GM23338 (cell line): ENCODE data around the gene AFF2. TPM values are rescaled to one million over a fixed set of nuclear protein-coding genes. Genes with fewer than 3 reads are reported as not detected.

Experiments used
- ATAC-seq: fragments of 200-7000 bp; cut with Tn5 transposase; 3 replicates; pipeline ENCODE4 v1.9.1; 2020
- DNase-seq: peaks from one replicate; pipeline ENCODE4 v3.0.0-alpha.2; 2015; ENCODE audit warnings: low spot score
- H2AFZ ChIP-seq: fragments of 200-600 bp; sonication (generic); 2 replicates; pipeline ENCODE4 v1.8.0; 2016; ENCODE audit warnings: antibody characterized with exemption, mild to moderate bottlenecking, moderate library complexity
- H3F3A ChIP-seq: fragments of 200-600 bp; sonication (generic); replicated peaks from 2 replicates; pipeline ENCODE4 v1.8.0; 2017; ENCODE audit warnings: antibody characterized with exemption, mixed run types, low read depth
- H3K27ac ChIP-seq: fragments of 200-600 bp; sonication (generic); 2 replicates; pipeline ENCODE4 v1.6.1; 2016; ENCODE audit warnings: low read depth
- H3K27me3 ChIP-seq: fragments of 200-600 bp; sonication (generic); 2 replicates; pipeline ENCODE4 v1.8.0; 2016; ENCODE audit warnings: mild to moderate bottlenecking, mixed run types, moderate library complexity; ENCODE audit not compliant: insufficient read depth
- H3K36me3 ChIP-seq: fragments of 200-600 bp; sonication (generic); 2 replicates; pipeline ENCODE4 v1.8.0; 2016; ENCODE audit warnings: mild to moderate bottlenecking; ENCODE audit not compliant: insufficient read depth
- H3K4me1 ChIP-seq: fragments of 200-600 bp; sonication (generic); 2 replicates; pipeline ENCODE4 v1.8.0; 2016; ENCODE audit warnings: mild to moderate bottlenecking, moderate library complexity; ENCODE audit not compliant: insufficient read depth
- H3K4me2 ChIP-seq: fragments of 200-600 bp; sonication (generic); 2 replicates; pipeline ENCODE4 v1.7.1; 2017; ENCODE audit warnings: mixed run types
- H3K4me3 ChIP-seq: fragments of 200-600 bp; sonication (generic); 2 replicates; pipeline ENCODE4 v1.6.1; 2016; ENCODE audit warnings: mixed run types
- H3K79me2 ChIP-seq: fragments of 200-600 bp; sonication (generic); replicated peaks from 2 replicates; pipeline ENCODE4 v1.8.0; 2017; ENCODE audit warnings: mild to moderate bottlenecking; ENCODE audit not compliant: insufficient read depth
- H3K9me2 ChIP-seq: fragments of 200-600 bp; sonication (generic); 2 replicates; pipeline ENCODE4 v1.8.0; 2017; ENCODE audit not compliant: insufficient read depth
- H4K20me1 ChIP-seq: fragments of 200-600 bp; sonication (generic); replicated peaks from 2 replicates; pipeline ENCODE4 v1.8.0; 2017; ENCODE audit warnings: mild to moderate bottlenecking; ENCODE audit not compliant: insufficient read depth
- H3K27ac Mint-ChIP-seq: 2 replicates; pipeline ENCODE4 v1.8.0; 2020; ENCODE audit warnings: inconsistent platforms, mild to moderate bottlenecking, moderate library complexity, mixed read lengths
- H3K27me3 Mint-ChIP-seq: 3 replicates; pipeline ENCODE4 v1.8.0; 2022; ENCODE audit warnings: low read depth, mild to moderate bottlenecking, moderate library complexity, mixed read lengths, inconsistent platforms; ENCODE audit not compliant: insufficient read depth, poor library complexity
- H3K36me3 Mint-ChIP-seq: 3 replicates; pipeline ENCODE4 v1.8.0; 2021; ENCODE audit warnings: low read depth, mild to moderate bottlenecking, inconsistent platforms, moderate library complexity, mixed read lengths
- H3K4me1 Mint-ChIP-seq: 3 replicates; pipeline ENCODE4 v1.8.0; 2020; ENCODE audit warnings: mild to moderate bottlenecking, inconsistent platforms, mixed read lengths
- H3K4me3 Mint-ChIP-seq: 3 replicates; pipeline ENCODE4 v1.8.0; 2021; ENCODE audit warnings: moderate library complexity, mild to moderate bottlenecking, inconsistent platforms, mixed read lengths
- H3K9me3 Mint-ChIP-seq: 3 replicates; pipeline ENCODE4 v1.8.0; 2020; ENCODE audit warnings: moderate library complexity, mild to moderate bottlenecking, inconsistent platforms, mixed read lengths
- CREB1 ChIP-seq: fragments of 250-450 bp; sonication (Bioruptor Pico); IDR thresholded peaks from 2 replicates; pipeline ENCODE4 v1.5.0; 2020; ENCODE audit warnings: low read depth, mild to moderate bottlenecking, moderate library complexity
- CTCF ChIP-seq, 2 experiments: fragments of 200-600 bp in 1 of 2; sonication (generic) in 1 of 2; conservative IDR thresholded peaks; 2 replicates each; pipeline versions ENCODE4 v1.5.1 to v1.6.1; 2016 to 2017; ENCODE audit warnings: antibody characterized with exemption in 2 of 2, low read depth in 2 of 2, mild to moderate bottlenecking in 2 of 2, moderate library complexity in 1 of 2
- ETS1 ChIP-seq: IDR thresholded peaks from 2 replicates; pipeline ENCODE4 v1.6.1; 2016; ENCODE audit warnings: antibody characterized with exemption
- EZH2 ChIP-seq: fragments of 200-600 bp; sonication (generic); IDR thresholded peaks from one replicate; pipeline ENCODE4 v1.8.0; 2017; ENCODE audit warnings: antibody characterized with exemption, mild to moderate bottlenecking, low read depth; ENCODE audit not compliant: unreplicated experiment
- EZH2phosphoT487 ChIP-seq: fragments of 200-600 bp; sonication (generic); IDR thresholded peaks from one replicate; pipeline ENCODE4 v1.8.1; 2018; ENCODE audit warnings: antibody characterized with exemption; ENCODE audit not compliant: unreplicated experiment
- JUNB ChIP-seq: IDR thresholded peaks from one replicate; pipeline ENCODE4 v1.6.1; 2016; ENCODE audit warnings: antibody characterized with exemption; ENCODE audit not compliant: unreplicated experiment
- NANOG ChIP-seq: IDR thresholded peaks from 2 replicates; pipeline ENCODE4 v1.6.1; 2016; ENCODE audit warnings: antibody characterized with exemption, borderline replicate concordance
- POLR2AphosphoS5 ChIP-seq: IDR thresholded peaks from 2 replicates; pipeline ENCODE4 v1.6.1; 2016; ENCODE audit warnings: antibody characterized with exemption, low read depth
- REST ChIP-seq: IDR thresholded peaks from one replicate; pipeline ENCODE4 v1.6.1; 2018; ENCODE audit warnings: antibody characterized with exemption; ENCODE audit not compliant: unreplicated experiment
- STAT1 ChIP-seq: IDR thresholded peaks from one replicate; pipeline ENCODE4 v1.6.1; 2016; ENCODE audit warnings: antibody characterized with exemption; ENCODE audit not compliant: unreplicated experiment
- ZNF114 ChIP-seq: fragments of 250-450 bp; sonication (Bioruptor Pico); IDR thresholded peaks from 2 replicates; pipeline ENCODE4 v1.5.0; 2020; ENCODE audit warnings: mild to moderate bottlenecking, moderate library complexity
- ZNF331 ChIP-seq: fragments of 250-450 bp; sonication (Bioruptor Pico); IDR thresholded peaks from 2 replicates; pipeline ENCODE4 v1.5.0; 2020; ENCODE audit warnings: low read depth, mild to moderate bottlenecking, moderate library complexity
- ZNF462 ChIP-seq: fragments of 250-450 bp; sonication (Bioruptor Pico); IDR thresholded peaks from 2 replicates; pipeline ENCODE4 v1.5.0; 2020; ENCODE audit warnings: mild to moderate bottlenecking, moderate library complexity
- polyA plus RNA-seq: library from polyadenylated mRNA; unstranded; fragments of >200 nt; fragmentation: Nextera tagmentation; extraction: Ambion mirVana; gene quantifications from 2 replicates; pipeline ENCODE4 v1.2.1, GENCODE V29; 2016
- total RNA-seq: library from RNA; depleted of rRNA; stranded (reverse); fragments of >200 nt; shearing (Covaris generic); gene quantifications from 2 replicates; pipeline ENCODE4 v1.2.3, GENCODE V29; 2014

AFF2 gene
- total and polyA plus RNA-seq, 2 experiments from 2014 or later = 1.6 to 5.8 TPM

GRCh38 chrX:148728901-148729300 is 228.5 kb downstream of the AFF2 start:
- Mint-ChIP-seq H3K36me3 (no peaks in the 10 kb centered on the region; the same call in 2 of the 3 replicates), H3K27ac (no peak overlapping the region)
- no peaks in the 10 kb centered on the region for H3K79me2 ChIP-seq

More at GRCh38 chrX:148728901-148729300, 228.5 kb downstream of the AFF2 start:
- H3K9me2 ChIP-seq = no peaks in the 10 kb centered on the region
- no peak overlapping the region for H3K4me2 ChIP-seq
- TF ChIP-seq POLR2AphosphoS5 (no peak), ETS1 (no peak), CREB1 (no peak), EZH2phosphoT487 (no peak), ZNF462 (CRISPR knock-in tag) (no peak), STAT1 (no peak), ZNF114 (CRISPR knock-in tag) (no peak), ZNF331 (no peak), EZH2 (no peak), CTCF (conservative IDR thresholded peaks at IDR 0.05; ENCODE audit: low read depth in 2 of 2) (no peak), REST (no peak), NANOG (no peak), JUNB (no peak)
- no peaks in the 10 kb centered on the region for H3F3A ChIP-seq
- no peak for DNase-seq
- no peaks in the 10 kb centered on the region for H3K4me1 ChIP-seq
- no peak for ATAC-seq
- no peak overlapping the region for H3K4me3 Mint-ChIP-seq
- no peak overlapping the region for H3K27ac ChIP-seq
- H3K27me3 Mint-ChIP-seq = no peaks in the 10 kb centered on the region
- no peak overlapping the region for H2AFZ ChIP-seq
- H3K4me1 Mint-ChIP-seq = no peaks in the 10 kb centered on the region
- no peaks in the 10 kb centered on the region for H3K27me3 ChIP-seq
- H3K9me3 Mint-ChIP-seq = no peaks in the 10 kb centered on the region
- no peaks in the 10 kb centered on the region for H4K20me1 ChIP-seq
- no peaks in the 10 kb centered on the region for H3K36me3 ChIP-seq
- no peak overlapping the region for H3K4me3 ChIP-seq
